Measurements from ENCODE around the gene KCNMB2. TPM values are rescaled to one million over a fixed set of nuclear protein-coding genes. Genes with fewer than 3 reads are reported as not detected.

Gene KCNMB2
- total and polyA plus RNA-seq, 2 donors (not counting 1 experiment from before 2014, with no cell fraction given): 0.17 TPM; not detected in 1

GRCh38 chr3:178663201-178663934, 127.1 kb downstream of the KCNMB2 start:
- no peaks in the 10 kb centered on the region for H3K9me3 ChIP-seq (ENCODE audit: control insufficient read depth, insufficient read depth, low read depth, low read length)
- no peaks in the 10 kb centered on the region for H3K27me3 ChIP-seq (ENCODE audit: control insufficient read depth, insufficient read depth, low read length)
- H3K27ac ChIP-seq (ENCODE audit: insufficient read depth, low read length): no peak overlapping the region
- DNase-seq (ENCODE audit: low read depth in 2 of 2): no peak
- no peak overlapping the region for H3K9ac ChIP-seq (ENCODE audit: insufficient read depth, low read length)
- TF ChIP-seq CTCF (conservative IDR thresholded peaks at IDR 0.05 in 1 of 2, IDR thresholded peaks at IDR 0.05 in 1 of 2; ENCODE audit: low read depth in 1 of 2, low read length in 2 of 2) (no peak), EZH2 (IDR thresholded peaks at IDR 0.05; ENCODE audit: low read length, missing control alignments) (no peak)
- no peaks in the 10 kb centered on the region for H3K4me1 ChIP-seq (ENCODE audit: control insufficient read depth, extremely low read depth, insufficient read depth, low read length)
- H3K4me2 ChIP-seq (ENCODE audit: extremely low read depth, insufficient read depth, low read length): no peak overlapping the region
- H4K20me1 ChIP-seq (ENCODE audit: control insufficient read depth, extremely low read depth, insufficient read depth, low read length): no peaks in the 10 kb centered on the region
- no peak overlapping the region for H3K4me3 ChIP-seq (replicated peaks in 1 of 4; ENCODE audit: control extremely low read depth in 1 of 4, insufficient read depth in 1 of 4, low read depth in 3 of 4, low read length in 4 of 4)
- H3K79me2 ChIP-seq (ENCODE audit: control insufficient read depth, insufficient read depth, low read length): no peaks in the 10 kb centered on the region
- no peaks in the 10 kb centered on the region for H3K36me3 ChIP-seq (ENCODE audit: control insufficient read depth, insufficient read depth, low read length)
- no peak overlapping the region for H2AFZ ChIP-seq (ENCODE audit: low read length)

DNA sequence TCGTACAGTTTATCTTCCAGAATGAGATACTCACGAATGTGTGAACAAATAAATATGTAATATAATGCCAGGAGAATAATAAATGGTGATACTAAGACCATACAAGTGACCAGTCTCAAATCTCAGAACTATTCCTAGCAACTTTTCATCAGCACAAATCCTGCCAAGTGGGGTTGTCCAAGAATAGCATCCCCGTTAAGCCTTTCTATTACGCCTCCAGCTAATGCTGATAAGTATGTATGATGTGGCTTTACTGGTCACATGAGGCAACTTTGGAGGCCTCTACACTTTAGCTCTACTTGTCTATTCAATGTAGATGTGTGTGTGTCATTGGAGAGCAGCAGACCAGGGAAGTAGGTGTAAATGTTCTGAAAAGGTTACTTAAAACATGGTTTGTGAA, 129.5 kb downstream of the KCNMB2 start:
- no peaks in the 10 kb centered on the region for H3K79me2 ChIP-seq (ENCODE audit: control insufficient read depth, insufficient read depth, low read length)
- H3K27ac ChIP-seq (ENCODE audit: insufficient read depth, low read length): no peak overlapping the region
- H2AFZ ChIP-seq (ENCODE audit: low read length): no peak overlapping the region
- no peaks in the 10 kb centered on the region for H3K36me3 ChIP-seq (ENCODE audit: control insufficient read depth, insufficient read depth, low read length)
- H4K20me1 ChIP-seq (ENCODE audit: control insufficient read depth, extremely low read depth, insufficient read depth, low read length): no peaks in the 10 kb centered on the region
- no peaks in the 10 kb centered on the region for H3K9me3 ChIP-seq (ENCODE audit: control insufficient read depth, insufficient read depth, low read depth, low read length)
- H3K4me1 ChIP-seq (ENCODE audit: control insufficient read depth, extremely low read depth, insufficient read depth, low read length): no peaks in the 10 kb centered on the region
- no peak overlapping the region for H3K4me3 ChIP-seq (replicated peaks in 1 of 4; ENCODE audit: control extremely low read depth in 1 of 4, insufficient read depth in 1 of 4, low read depth in 3 of 4, low read length in 4 of 4)
- no peaks in the 10 kb centered on the region for H3K27me3 ChIP-seq (ENCODE audit: control insufficient read depth, insufficient read depth, low read length)
- H3K9ac ChIP-seq (ENCODE audit: insufficient read depth, low read length): no peak overlapping the region
- no peak overlapping the region for H3K4me2 ChIP-seq (ENCODE audit: extremely low read depth, insufficient read depth, low read length)
- DNase-seq (ENCODE audit: low read depth in 2 of 2): no peak
- TF ChIP-seq CTCF (conservative IDR thresholded peaks at IDR 0.05 in 1 of 2, IDR thresholded peaks at IDR 0.05 in 1 of 2; ENCODE audit: low read depth in 1 of 2, low read length in 2 of 2): no peak
- TF ChIP-seq EZH2 (IDR thresholded peaks at IDR 0.05; ENCODE audit: low read length, missing control alignments): no peak

DNA sequence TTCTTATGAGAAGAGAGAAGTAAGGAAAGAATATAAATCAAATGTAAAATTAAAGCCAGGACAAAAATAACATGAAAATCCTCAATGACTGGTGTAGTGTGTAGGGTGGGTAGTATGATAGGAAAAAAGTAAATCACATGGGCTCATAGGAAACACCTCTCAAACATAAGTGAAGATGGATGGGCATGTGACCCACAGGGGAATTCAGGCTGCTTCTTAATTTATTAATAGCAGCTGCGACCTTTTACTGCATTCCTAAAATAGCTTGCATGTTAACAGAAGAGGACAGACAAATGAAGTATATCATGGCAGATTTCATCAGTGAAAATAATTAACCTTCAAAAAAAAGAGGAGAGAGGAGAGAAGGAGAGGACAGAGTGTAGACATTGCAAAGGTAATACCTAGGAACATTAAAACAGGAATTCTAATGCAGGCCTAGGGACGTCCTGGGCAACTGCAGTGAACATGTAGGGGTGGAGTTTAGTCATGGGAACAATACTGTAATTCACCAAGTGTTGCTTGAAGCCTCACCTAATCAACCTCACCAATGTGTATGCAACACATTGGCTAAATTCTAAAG, 132.9 kb downstream of the KCNMB2 start:
- no peak overlapping the region for H3K4me2 ChIP-seq (ENCODE audit: extremely low read depth, insufficient read depth, low read length)
- DNase-seq (ENCODE audit: low read depth in 2 of 2): no peak

More for the DNA sequence above, 132.9 kb downstream of the KCNMB2 start:
- no peaks in the 10 kb centered on the region for H3K4me1 ChIP-seq (ENCODE audit: control insufficient read depth, extremely low read depth, insufficient read depth, low read length)
- H3K36me3 ChIP-seq (ENCODE audit: control insufficient read depth, insufficient read depth, low read length): no peaks in the 10 kb centered on the region
- H3K79me2 ChIP-seq (ENCODE audit: control insufficient read depth, insufficient read depth, low read length): no peaks in the 10 kb centered on the region
- no peak overlapping the region for H3K9ac ChIP-seq (ENCODE audit: insufficient read depth, low read length)
- H2AFZ ChIP-seq (ENCODE audit: low read length): no peak overlapping the region
- no peak overlapping the region for H3K4me3 ChIP-seq (replicated peaks in 1 of 4; ENCODE audit: control extremely low read depth in 1 of 4, insufficient read depth in 1 of 4, low read depth in 3 of 4, low read length in 4 of 4)
- no peak overlapping the region for H3K27ac ChIP-seq (ENCODE audit: insufficient read depth, low read length)
- no peaks in the 10 kb centered on the region for H3K27me3 ChIP-seq (ENCODE audit: control insufficient read depth, insufficient read depth, low read length)
- TF ChIP-seq CTCF (conservative IDR thresholded peaks at IDR 0.05 in 1 of 2, IDR thresholded peaks at IDR 0.05 in 1 of 2; ENCODE audit: low read depth in 1 of 2, low read length in 2 of 2) (no peak), EZH2 (IDR thresholded peaks at IDR 0.05; ENCODE audit: low read length, missing control alignments) (no peak)
- no peaks in the 10 kb centered on the region for H4K20me1 ChIP-seq (ENCODE audit: control insufficient read depth, extremely low read depth, insufficient read depth, low read length)
- no peaks in the 10 kb centered on the region for H3K9me3 ChIP-seq (ENCODE audit: control insufficient read depth, insufficient read depth, low read depth, low read length)

Data from fibroblast of lung (primary cell).